ENCODE data around the gene SPECC1L. TPM values are rescaled to one million over a fixed set of nuclear protein-coding genes. Genes with fewer than 3 reads are reported as not detected.

SPECC1L gene
- total RNA-seq: 10 to 100 TPM; 33.6 to 39.1 TPM

GRCh38 chr22:24270556-24271385 is at the start of gene SPECC1L:
Gene SPECC1L, plus strand, starts transcription at chr22:24270831. Its CDS starts 31,401 bp downstream, at chr22:24302232.
- Histone ChIP-seq H3K4me3 (peak within 1 kb of the TSS; percentile 84 to 86), H3K27me3 (no peaks in the 10 kb centered on the region), H3K4me1 (peaks cover 0 to 29% of the 10 kb centered on the region in 2 donors), H3K36me3 (no peaks in the 10 kb centered on the region), H3K27ac (peak within 1 kb of the TSS; percentile 93 to 99), H3K9me3 (no peaks in the 10 kb centered on the region)
- TF ChIP-seq CTCF (IDR thresholded peaks at IDR 0.05): peak in 1 of 2 donors; percentile 13
- peak; percentile 96 for DNase-seq (ENCODE audit: low spot score)

- Histone ChIP-seq H3K4me1 (no peaks in the 10 kb centered on the region), H3K27me3 (no peaks in the 10 kb centered on the region), H3K27ac (no peak overlapping the region), H3K9me3 (peaks cover 0 to 15% of the 10 kb centered on the region in 2 donors), H3K4me3 (no peak overlapping the region), H3K36me3 (peaks cover 60% of the 10 kb centered on the region)
- no peak for TF ChIP-seq CTCF (IDR thresholded peaks at IDR 0.05)
- DNase-seq (ENCODE audit: low spot score): no peak
Measured at GRCh38 chr22:24224468-24224867, 46.2 kb upstream of the SPECC1L start.

- Histone ChIP-seq H3K27ac (no peak overlapping the region), H3K4me1 (no peaks in the 10 kb centered on the region), H3K27me3 (no peaks in the 10 kb centered on the region), H3K4me3 (no peak overlapping the region), H3K9me3 (peaks cover 0 to 15% of the 10 kb centered on the region in 2 donors), H3K36me3 (peaks cover 53% of the 10 kb centered on the region)
- DNase-seq (ENCODE audit: low spot score): no peak
- no peak for TF ChIP-seq CTCF (IDR thresholded peaks at IDR 0.05)
Measured at GRCh38 chr22:24225044-24225601, 45.5 kb upstream of the SPECC1L start.

GRCh38 chr22:24225951-24226350 is 44.7 kb upstream of the SPECC1L start:
- Histone ChIP-seq H3K27me3 (no peaks in the 10 kb centered on the region), H3K36me3 (peaks cover 53% of the 10 kb centered on the region), H3K27ac (no peak overlapping the region), H3K9me3 (peaks cover 0 to 15% of the 10 kb centered on the region in 2 donors), H3K4me3 (no peak overlapping the region), H3K4me1 (peaks cover 0 to 4% of the 10 kb centered on the region in 2 donors)
- DNase-seq (ENCODE audit: low spot score): no peak
- TF ChIP-seq CTCF (IDR thresholded peaks at IDR 0.05): no peak

- DNase-seq (ENCODE audit: low spot score): no peak
Measured at GRCh38 chr22:24230911-24231656, 39.5 kb upstream of the SPECC1L start.

More at GRCh38 chr22:24230911-24231656, 39.5 kb upstream of the SPECC1L start:
- no peak overlapping the region for H3K27ac ChIP-seq
- H3K4me1 ChIP-seq: peaks cover 0 to 9% of the 10 kb centered on the region in 2 donors
- TF ChIP-seq CTCF (IDR thresholded peaks at IDR 0.05): peak in 1 of 2 donors; percentile 32
- H3K4me3 ChIP-seq: no peak overlapping the region
- H3K27me3 ChIP-seq: no peaks in the 10 kb centered on the region
- H3K36me3 ChIP-seq: peaks cover 42% of the 10 kb centered on the region
- no peaks in the 10 kb centered on the region for H3K9me3 ChIP-seq

Data from right atrium auricular region (tissue), 2 donors.